Measurements from ENCODE around the gene HUNK. TPM values are rescaled to one million over a fixed set of nuclear protein-coding genes. Genes with fewer than 3 reads are reported as not detected.

The HUNK gene
- total and polyA plus RNA-seq, 2 experiments from 2014 or later, result 6.7 to 9.2 TPM

DNA sequence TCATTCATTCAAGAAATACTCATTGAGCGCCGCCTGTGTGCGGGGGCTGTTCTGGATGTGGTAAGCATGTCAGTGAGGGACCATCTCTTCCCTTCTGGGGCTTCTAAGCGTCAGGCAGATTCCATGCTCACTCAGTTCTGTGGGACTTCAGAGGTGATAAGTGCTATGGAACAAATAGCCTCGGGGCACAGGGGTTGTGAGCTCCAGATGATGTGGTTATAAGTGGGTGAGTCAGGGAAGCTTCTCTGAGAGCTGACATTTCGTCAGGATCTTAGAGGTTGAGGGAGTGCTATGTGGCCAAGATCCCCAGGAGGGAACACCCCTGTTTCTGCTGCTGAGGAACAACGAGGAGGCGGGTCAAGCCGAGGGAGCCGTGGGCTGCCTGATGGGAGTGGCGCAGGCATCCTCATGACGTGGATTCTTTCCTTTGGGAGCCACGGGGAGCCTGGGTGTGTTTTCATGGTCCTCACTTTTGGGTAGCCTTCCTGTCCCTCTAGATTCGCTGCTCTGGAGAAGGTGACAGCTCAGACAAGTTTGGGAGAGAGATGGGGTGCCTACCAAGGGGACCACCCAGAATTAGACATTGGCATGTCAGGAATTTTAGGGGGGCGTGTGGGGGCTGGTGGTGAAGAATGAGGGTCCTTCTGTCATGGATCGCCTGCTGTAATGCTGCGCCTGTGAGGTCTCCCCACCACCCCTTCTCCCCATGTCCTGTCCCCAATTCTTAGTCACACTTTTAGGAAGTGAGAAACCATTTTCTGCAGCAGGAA lies 38.5 kb downstream of the HUNK start:
- DNase-seq (ENCODE audit: low read depth in 1 of 2, low spot score in 1 of 2), result no peak
- no peaks in the 10 kb centered on the region for H3K27me3 ChIP-seq
- H3K9me3 ChIP-seq (ENCODE audit: low read depth), result no peaks in the 10 kb centered on the region
- no peak for TF ChIP-seq CTCF (IDR thresholded peaks at IDR 0.05; ENCODE audit: low read depth, low read length)
- H3K4me1 ChIP-seq (ENCODE audit: low read depth), result peaks cover 33% of the 10 kb centered on the region
- no peak overlapping the region for H3K4me3 ChIP-seq
- H3K36me3 ChIP-seq, result no peaks in the 10 kb centered on the region
- H3K27ac ChIP-seq, result no peak overlapping the region

DNA sequence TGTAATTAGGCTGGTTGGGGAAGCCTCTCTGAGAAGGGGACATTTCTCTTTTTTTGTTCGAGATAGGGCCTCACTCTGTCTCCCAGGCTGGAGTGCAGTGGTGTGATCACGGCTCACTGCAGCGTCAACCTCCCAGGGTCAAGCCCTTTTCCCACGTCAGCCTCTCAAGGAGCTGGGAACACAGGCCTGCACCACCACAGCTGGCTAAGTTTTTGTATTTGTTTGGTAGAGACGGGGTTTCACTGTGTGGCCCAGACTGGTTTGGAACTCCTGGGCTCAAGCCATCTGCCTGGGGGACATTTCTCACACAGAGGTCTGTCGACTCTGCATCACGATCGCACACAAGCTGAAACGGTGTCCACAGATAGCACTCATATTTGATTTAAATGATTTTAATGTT lies 39.7 kb downstream of the HUNK start:
- H3K4me1 ChIP-seq (ENCODE audit: low read depth), result peaks cover 33% of the 10 kb centered on the region
- no peaks in the 10 kb centered on the region for H3K9me3 ChIP-seq (ENCODE audit: low read depth)
- H3K27me3 ChIP-seq, result no peaks in the 10 kb centered on the region
- H3K4me3 ChIP-seq, result no peak overlapping the region
- H3K36me3 ChIP-seq, result no peaks in the 10 kb centered on the region
- DNase-seq (ENCODE audit: low read depth in 1 of 2, low spot score in 1 of 2), result no peak
- no peak for TF ChIP-seq CTCF (IDR thresholded peaks at IDR 0.05; ENCODE audit: low read depth, low read length)
- H3K27ac ChIP-seq, result peak overlapping the region; percentile 52

DNA sequence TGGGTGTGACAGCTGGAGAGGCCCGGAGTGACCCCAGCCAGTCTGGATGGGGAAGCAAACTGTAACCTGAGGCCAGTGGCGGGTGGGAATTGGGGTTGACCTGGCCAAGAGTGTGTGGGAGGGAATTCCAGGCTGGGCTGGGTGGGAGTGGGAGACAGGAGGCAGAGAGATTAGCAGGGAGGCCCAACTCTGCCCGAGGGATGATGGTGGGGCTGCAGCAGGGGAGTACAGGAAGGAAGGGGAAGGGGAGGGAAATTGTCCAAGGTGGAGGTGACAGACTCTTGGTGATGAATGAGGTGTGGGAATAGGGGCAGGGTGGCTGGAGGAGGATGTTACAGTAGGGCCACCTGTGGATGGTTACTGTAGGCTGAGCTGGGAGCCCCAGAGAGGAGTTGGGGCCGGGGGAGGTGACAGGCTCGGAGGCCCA lies 40.4 kb downstream of the HUNK start:
- Histone ChIP-seq H3K4me1 (ENCODE audit: low read depth) (peaks cover 28% of the 10 kb centered on the region), H3K27me3 (no peaks in the 10 kb centered on the region), H3K27ac (peak overlapping the region; percentile 52), H3K4me3 (no peak overlapping the region), H3K9me3 (ENCODE audit: low read depth) (no peaks in the 10 kb centered on the region), H3K36me3 (no peaks in the 10 kb centered on the region)
- no peak for TF ChIP-seq CTCF (IDR thresholded peaks at IDR 0.05; ENCODE audit: low read depth, low read length)
- DNase-seq (ENCODE audit: low read depth in 1 of 2, low spot score in 1 of 2), result peak in 1 of 2 donors; percentile 68

DNA sequence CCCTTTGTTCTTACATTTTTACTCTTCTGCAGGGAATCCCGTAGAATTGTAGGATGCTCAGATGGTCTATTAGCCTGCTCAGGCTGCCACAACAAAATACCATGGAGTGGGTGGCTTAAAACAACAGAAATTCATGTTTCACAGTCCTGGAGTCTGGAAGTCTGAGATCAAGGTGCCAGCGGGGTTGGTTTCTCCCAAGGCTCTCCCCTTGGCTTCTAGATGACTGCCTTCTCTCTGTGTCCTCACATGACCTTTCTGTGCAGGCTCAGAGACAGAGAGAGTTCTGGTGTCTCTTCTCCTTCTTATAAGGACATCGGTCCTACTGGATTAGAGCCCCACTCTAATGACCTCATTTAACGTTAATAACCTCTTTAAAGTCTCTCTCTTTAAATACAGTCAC lies 41.7 kb downstream of the HUNK start:
- Histone ChIP-seq H3K9me3 (ENCODE audit: low read depth) (no peaks in the 10 kb centered on the region), H3K27me3 (no peaks in the 10 kb centered on the region), H3K4me1 (ENCODE audit: low read depth) (peaks cover 15% of the 10 kb centered on the region), H3K36me3 (no peaks in the 10 kb centered on the region), H3K4me3 (no peak overlapping the region), H3K27ac (no peak overlapping the region)
- TF ChIP-seq CTCF (IDR thresholded peaks at IDR 0.05; ENCODE audit: low read depth, low read length), result no peak
- no peak for DNase-seq (ENCODE audit: low read depth in 1 of 2, low spot score in 1 of 2)

DNA sequence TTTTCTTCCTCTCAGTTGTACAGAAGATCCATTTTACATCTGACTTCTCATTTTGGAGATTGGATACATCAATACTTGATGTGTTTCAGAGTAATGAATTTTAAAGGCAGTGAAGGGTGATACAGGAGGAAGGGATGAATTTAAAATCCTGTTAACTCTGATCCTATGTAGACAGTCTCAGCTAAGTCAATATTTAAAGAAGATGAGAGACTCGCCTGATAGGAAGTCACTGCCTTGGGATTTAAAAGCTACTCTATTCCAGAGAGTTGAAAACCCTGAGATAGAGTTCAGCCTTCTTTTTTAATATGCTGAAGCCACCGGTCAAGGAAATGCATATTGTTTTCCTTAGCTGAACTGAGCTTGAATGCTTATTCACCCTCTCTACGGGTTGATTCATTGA lies 42.7 kb downstream of the HUNK start:
- no peaks in the 10 kb centered on the region for H3K27me3 ChIP-seq
- no peak overlapping the region for H3K27ac ChIP-seq
- no peak overlapping the region for H3K4me3 ChIP-seq
- no peaks in the 10 kb centered on the region for H3K9me3 ChIP-seq (ENCODE audit: low read depth)
- H3K4me1 ChIP-seq (ENCODE audit: low read depth), result peaks cover 9% of the 10 kb centered on the region
- H3K36me3 ChIP-seq, result no peaks in the 10 kb centered on the region
- no peak for DNase-seq (ENCODE audit: low read depth in 1 of 2, low spot score in 1 of 2)
- no peak for TF ChIP-seq CTCF (IDR thresholded peaks at IDR 0.05; ENCODE audit: low read depth, low read length)

Data from cardiac muscle cell (in vitro differentiated cells and primary cell).